ENCODE measurements around the gene EIF3F. TPM values are rescaled to one million over a fixed set of nuclear protein-coding genes. Genes with fewer than 3 reads are reported as not detected.

Gene EIF3F
- total RNA-seq, 1 donor from 2014 or later, result 202 TPM

GRCh38 chr11:8038811-8039529 is 51.8 kb downstream of the EIF3F start:
- intact Hi-C loops (cut with micrococcal nuclease), result loop anchor here (10.0 kb wide), 1 partner anchor 526 kb away; no protein-coding TSS in a partner anchor

GRCh38 chr11:8039530-8040260 is 52.6 kb downstream of the EIF3F start:
- intact Hi-C loops (cut with micrococcal nuclease), result loop anchor here (10.0 kb wide), 1 partner anchor 525 kb away; no protein-coding TSS in a partner anchor

- intact Hi-C loops (cut with micrococcal nuclease), result no loop called here
Measured at GRCh38 chr11:8040261-8040920, 53.3 kb downstream of the EIF3F start.

- intact Hi-C loops (cut with micrococcal nuclease), result no loop called here
Measured at GRCh38 chr11:8040921-8041285, 53.8 kb downstream of the EIF3F start.

- intact Hi-C loops (cut with micrococcal nuclease), result no loop called here
Measured at GRCh38 chr11:8041576-8041975, 54.4 kb downstream of the EIF3F start.

GRCh38 chr11:8043756-8044155 is 56.6 kb downstream of the EIF3F start:
- intact Hi-C loops (cut with micrococcal nuclease), result no loop called here

- intact Hi-C loops (cut with micrococcal nuclease), result no loop called here
Measured at GRCh38 chr11:8045839-8046238, 58.7 kb downstream of the EIF3F start.

GRCh38 chr11:8047382-8047781 is 60.2 kb downstream of the EIF3F start:
- intact Hi-C loops (cut with micrococcal nuclease), result no loop called here

- intact Hi-C loops (cut with micrococcal nuclease), result no loop called here
Measured at GRCh38 chr11:8049084-8049483, 61.9 kb downstream of the EIF3F start.

Other genes starting within 250 kb of the EIF3F start
- not detected in 2 replicates for gene OR5P2, start 190.4 kb upstream of the EIF3F start, total RNA-seq
- gene OR5P3, start 156.5 kb upstream of the EIF3F start, total RNA-seq, result not detected in 2 replicates
- gene OR10A6, start 56.1 kb upstream of the EIF3F start, total RNA-seq, result not detected in 2 replicates
- not detected in 2 replicates for gene OR10A3, start 45.6 kb upstream of the EIF3F start, total RNA-seq
- not detected in 2 replicates for gene NLRP10, start 21.9 kb upstream of the EIF3F start, total RNA-seq
- gene TUB, start 93.9 kb downstream of the EIF3F start, total RNA-seq, result 0.05 and 0.07 TPM in 2 replicates
- gene RIC3, start 181.7 kb downstream of the EIF3F start, total RNA-seq, result 7.7 and 8.3 TPM in 2 replicates

Data from T-helper 1 cell treated with Interleukin-12 subunit alpha and Interleukin-12 subunit beta and Interleukin-4 antibody, amounts not matched to agents 30 ng/mL and 1 ng/mL, for 36 hours (primary cell).